Measurements from ENCODE around the gene DSCAML1.

Gene DSCAML1

DNA sequence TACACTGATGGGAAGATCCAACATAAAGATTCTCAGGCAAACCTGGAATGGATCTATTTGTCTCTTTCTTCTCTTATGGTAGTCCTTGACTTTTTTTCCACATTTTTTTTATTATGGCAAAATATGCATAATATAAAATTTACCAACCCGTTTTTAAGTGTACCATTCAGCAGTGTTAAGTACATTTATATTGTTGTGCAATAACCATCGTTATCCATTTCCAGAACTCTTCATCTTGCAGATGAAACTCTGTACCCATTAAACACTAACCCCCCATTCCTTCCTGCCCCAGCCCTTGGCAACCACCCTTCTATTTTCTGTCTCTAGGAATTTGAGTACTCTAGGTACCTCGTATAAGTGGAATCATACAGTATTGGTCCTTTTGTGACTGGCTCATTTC lies 99.7 kb downstream of the DSCAML1 start:
- Histone ChIP-seq H3K27me3 (peaks cover 0 to 30% of the 10 kb centered on the region in 2 donors), H3K9me3 (no peaks in the 10 kb centered on the region), H3K36me3 (no peaks in the 10 kb centered on the region), H3K27ac (no peak overlapping the region), H3K4me1 (no peaks in the 10 kb centered on the region), H3K4me3 (no peak overlapping the region)
- no peak for DNase-seq
- TF ChIP-seq, protein P1, sequence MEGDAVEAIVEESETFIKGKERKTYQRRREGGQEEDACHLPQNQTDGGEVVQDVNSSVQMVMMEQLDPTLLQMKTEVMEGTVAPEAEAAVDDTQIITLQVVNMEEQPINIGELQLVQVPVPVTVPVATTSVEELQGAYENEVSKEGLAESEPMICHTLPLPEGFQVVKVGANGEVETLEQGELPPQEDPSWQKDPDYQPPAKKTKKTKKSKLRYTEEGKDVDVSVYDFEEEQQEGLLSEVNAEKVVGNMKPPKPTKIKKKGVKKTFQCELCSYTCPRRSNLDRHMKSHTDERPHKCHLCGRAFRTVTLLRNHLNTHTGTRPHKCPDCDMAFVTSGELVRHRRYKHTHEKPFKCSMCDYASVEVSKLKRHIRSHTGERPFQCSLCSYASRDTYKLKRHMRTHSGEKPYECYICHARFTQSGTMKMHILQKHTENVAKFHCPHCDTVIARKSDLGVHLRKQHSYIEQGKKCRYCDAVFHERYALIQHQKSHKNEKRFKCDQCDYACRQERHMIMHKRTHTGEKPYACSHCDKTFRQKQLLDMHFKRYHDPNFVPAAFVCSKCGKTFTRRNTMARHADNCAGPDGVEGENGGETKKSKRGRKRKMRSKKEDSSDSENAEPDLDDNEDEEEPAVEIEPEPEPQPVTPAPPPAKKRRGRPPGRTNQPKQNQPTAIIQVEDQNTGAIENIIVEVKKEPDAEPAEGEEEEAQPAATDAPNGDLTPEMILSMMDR (IDR thresholded peaks at IDR 0.05), result no peak
- intact Hi-C loops (cut with DNase I; ENCODE audit: low total_unique reads), result no loop called here

DNA sequence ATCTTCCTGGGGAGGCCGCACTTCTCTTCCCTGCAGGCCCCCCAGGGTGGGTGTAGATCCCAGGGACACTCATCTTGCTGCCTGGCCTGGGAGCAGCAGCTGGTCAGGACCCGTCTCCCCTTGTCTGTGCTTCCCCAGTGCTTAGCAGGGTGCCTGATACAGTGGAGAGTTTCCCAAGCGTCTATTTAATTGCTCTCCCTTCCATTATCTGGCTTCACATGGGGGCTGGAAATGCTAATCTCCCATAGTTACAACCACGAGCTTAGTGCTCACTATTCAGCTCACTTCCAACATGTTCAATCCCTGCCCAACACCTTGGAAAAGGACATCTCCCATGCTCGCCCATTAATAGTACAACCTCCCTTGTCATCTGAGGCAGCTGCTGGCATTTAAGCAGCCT lies 100.5 kb downstream of the DSCAML1 start:
- TF ChIP-seq, protein P1 (IDR thresholded peaks at IDR 0.05), result no peak
- peaks cover 0 to 25% of the 10 kb centered on the region in 2 donors for H3K27me3 ChIP-seq
- H3K9me3 ChIP-seq, result no peaks in the 10 kb centered on the region
- no peaks in the 10 kb centered on the region for H3K4me1 ChIP-seq
- intact Hi-C loops (cut with DNase I; ENCODE audit: low total_unique reads), result no loop called here
- DNase-seq, result no peak
- no peaks in the 10 kb centered on the region for H3K36me3 ChIP-seq
- H3K27ac ChIP-seq, result no peak overlapping the region
- H3K4me3 ChIP-seq, result no peak overlapping the region

DNA sequence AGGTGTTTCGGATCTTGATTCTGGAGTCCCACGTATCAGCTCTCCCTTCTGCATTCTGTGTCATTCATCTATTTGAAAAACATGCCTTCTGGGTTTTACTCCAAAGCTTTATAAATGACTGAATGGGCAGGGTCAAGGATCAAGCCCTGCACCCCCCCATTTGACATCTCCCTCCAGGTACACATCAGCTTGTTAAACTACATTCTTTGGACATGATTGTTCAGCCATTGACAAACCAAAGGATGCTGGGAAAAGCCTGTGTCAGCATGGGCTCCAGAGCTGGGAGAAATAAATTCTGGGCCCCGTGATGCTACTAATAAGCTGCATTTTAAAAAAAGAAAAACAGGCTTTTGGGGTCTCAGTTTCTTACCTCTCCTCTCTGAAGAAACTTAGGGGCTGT lies 103.7 kb downstream of the DSCAML1 start:
- H3K4me1 ChIP-seq, result no peaks in the 10 kb centered on the region
- peaks cover 0 to 12% of the 10 kb centered on the region in 2 donors for H3K27me3 ChIP-seq
- TF ChIP-seq, protein P1 (IDR thresholded peaks at IDR 0.05), result no peak
- intact Hi-C loops (cut with DNase I; ENCODE audit: low total_unique reads), result no loop called here
- no peak for DNase-seq
- H3K9me3 ChIP-seq, result no peaks in the 10 kb centered on the region
- H3K36me3 ChIP-seq, result no peaks in the 10 kb centered on the region
- H3K4me3 ChIP-seq, result no peak overlapping the region
- H3K27ac ChIP-seq, result no peak overlapping the region

DNA sequence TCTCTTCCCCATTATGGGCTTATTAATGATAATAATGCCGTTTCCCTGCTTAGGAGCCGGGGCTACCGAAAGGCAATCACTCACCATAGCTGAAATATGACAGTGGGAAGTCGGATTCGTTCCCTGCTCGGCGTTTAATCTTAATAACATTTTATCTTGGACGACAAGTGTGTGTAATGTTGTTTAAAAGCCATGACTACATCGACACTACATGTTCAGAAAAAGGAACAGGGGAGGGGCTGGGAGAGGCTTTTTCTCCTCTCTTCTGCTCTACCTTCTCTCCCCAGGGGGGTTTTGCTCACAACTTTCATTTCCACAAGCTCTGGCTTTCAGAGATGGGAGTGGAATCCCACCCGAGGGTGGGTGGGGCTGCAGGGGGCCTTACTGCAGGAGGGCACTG lies 105.5 kb downstream of the DSCAML1 start:
- Histone ChIP-seq H3K36me3 (no peaks in the 10 kb centered on the region), H3K27me3 (peaks cover 0 to 10% of the 10 kb centered on the region in 2 donors), H3K27ac (no peak overlapping the region), H3K4me3 (no peak overlapping the region), H3K9me3 (no peaks in the 10 kb centered on the region), H3K4me1 (no peaks in the 10 kb centered on the region)
- no peak for DNase-seq
- intact Hi-C loops (cut with DNase I; ENCODE audit: low total_unique reads), result no loop called here
- TF ChIP-seq, protein P1 (IDR thresholded peaks at IDR 0.05), result no peak

DNA sequence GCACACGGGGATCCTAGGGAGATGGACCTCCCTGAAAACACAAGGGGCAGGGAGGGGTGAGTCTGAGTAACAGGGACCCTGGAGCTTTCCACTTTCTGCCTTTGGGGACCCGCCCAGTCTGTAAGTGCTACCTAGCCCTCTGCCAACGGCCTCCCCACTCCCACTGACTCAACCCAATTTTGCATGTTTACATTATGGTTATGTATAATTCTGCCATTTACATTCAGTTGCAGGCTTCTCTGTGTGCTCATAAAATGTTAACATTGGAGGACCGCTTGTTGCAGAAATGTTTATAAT lies 105.8 kb downstream of the DSCAML1 start:
- no peak for DNase-seq
- no peaks in the 10 kb centered on the region for H3K4me1 ChIP-seq
- H3K36me3 ChIP-seq, result no peaks in the 10 kb centered on the region
- H3K4me3 ChIP-seq, result no peak overlapping the region
- intact Hi-C loops (cut with DNase I; ENCODE audit: low total_unique reads), result no loop called here
- H3K27me3 ChIP-seq, result peaks cover 0 to 7% of the 10 kb centered on the region in 2 donors
- no peaks in the 10 kb centered on the region for H3K9me3 ChIP-seq
- no peak overlapping the region for H3K27ac ChIP-seq
- TF ChIP-seq, protein P1 (IDR thresholded peaks at IDR 0.05), result no peak

DNA sequence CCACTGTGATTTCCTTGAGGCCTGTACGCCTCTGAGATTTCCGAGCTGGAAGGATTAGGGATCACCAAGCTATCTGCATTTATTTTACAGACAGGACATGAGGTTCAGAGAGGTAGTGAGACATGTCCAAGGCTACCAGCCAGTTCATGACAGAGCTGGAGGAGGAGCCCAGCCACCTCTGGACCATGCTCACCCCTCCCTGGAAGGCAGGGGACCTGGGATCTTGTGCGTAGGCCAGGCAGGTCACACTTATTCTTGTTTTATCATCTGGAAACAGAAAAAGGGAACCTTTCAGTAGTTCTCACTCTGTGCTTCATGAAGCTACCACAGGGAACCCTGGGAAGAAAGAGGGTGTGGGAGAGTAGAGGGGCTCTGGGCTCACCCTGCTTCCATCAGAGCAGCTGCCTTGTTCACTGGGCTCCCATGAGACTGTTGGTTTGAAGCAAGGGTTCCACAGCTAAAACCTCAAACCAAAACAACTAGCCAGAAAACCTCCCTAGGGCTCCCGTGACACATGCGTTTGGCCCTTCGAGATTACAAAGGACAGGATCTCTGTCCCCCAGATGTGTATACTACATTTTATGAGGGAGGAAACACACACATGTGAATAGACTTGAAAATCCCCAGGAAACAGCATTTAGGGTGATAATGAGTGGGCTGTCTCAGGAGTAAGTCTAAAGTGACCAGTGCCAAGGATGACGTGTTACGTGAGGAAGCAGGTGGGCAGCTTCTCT lies 106.4 kb downstream of the DSCAML1 start:
- intact Hi-C loops (cut with DNase I; ENCODE audit: low total_unique reads), result no loop called here
- TF ChIP-seq, protein P1 (IDR thresholded peaks at IDR 0.05), result no peak
- H3K4me3 ChIP-seq, result no peak overlapping the region
- no peak for DNase-seq
- H3K9me3 ChIP-seq, result no peaks in the 10 kb centered on the region
- peaks cover 0 to 7% of the 10 kb centered on the region in 2 donors for H3K27me3 ChIP-seq
- H3K27ac ChIP-seq, result no peak overlapping the region
- H3K4me1 ChIP-seq, result no peaks in the 10 kb centered on the region
- no peaks in the 10 kb centered on the region for H3K36me3 ChIP-seq
